SHP77 treated with DMSO at 0.1 percent for 48 hours (cell line): ENCODE measurements around the gene TEK.

Source experiments
- DNase-seq: peaks from one replicate; lab custom pipeline; 2025; lab: John Stamatoyannopoulos, UW

Gene TEK

DNA sequence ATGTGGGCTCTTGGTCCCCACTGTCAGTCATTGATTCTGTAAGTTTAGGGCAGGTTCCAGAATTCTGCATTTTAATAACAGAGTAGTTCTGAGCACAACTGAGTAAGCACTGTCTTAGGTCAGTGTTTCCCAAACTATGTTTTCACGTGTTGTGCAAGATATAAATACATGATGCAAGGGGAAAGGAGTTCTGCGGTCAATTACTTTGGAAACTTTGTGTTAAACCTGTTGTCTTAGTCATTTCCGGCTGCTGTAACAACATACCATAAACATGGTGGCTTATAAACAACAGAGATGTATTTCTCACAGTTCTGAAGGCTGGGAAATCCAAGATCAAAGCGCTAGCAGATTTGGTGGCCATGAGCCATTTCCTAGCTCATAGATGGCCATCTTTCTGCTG is 118.2 kb downstream of the TEK start:
- DNase-seq = no peak

DNA sequence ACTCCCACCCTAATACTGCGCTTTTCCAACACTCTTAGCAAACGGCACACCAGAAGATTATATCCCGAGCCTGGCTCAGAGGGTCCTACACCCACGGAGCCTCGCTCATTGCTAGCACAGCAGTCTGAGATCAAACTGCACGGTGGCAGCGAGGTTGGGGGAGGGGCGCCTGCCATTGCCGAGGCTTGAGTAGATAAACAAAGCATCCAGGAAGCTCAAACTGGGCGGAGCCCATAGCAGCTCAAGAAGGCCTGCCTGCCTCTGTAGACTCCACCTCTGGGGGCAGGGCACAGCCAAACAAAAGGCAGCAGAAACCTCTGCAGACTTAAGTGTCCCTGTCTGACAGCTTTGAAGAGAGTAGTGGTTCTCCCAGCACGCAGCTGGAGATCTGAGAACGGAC is 130.6 kb downstream of the TEK start:
- peak; percentile 58 for DNase-seq

DNA sequence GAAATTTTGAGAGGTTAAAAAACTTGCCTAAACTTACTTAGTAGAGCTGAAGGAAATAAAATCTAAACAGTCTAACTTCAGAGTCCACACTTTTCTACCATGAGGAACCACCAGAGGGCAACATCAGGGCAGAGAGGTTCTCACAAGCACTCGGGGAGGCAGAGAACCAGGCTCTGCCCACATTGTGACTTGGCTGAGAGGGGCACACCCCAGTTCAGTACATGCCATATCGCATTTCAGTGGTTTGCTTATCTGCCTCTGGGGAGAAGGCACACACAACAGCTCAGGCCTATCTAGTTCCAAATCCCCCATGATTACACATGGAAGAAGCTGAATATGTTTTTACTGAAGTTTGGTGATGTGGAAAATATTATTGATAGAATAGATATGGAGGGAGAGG is 138.7 kb downstream of the TEK start:
- no peak for DNase-seq

DNA sequence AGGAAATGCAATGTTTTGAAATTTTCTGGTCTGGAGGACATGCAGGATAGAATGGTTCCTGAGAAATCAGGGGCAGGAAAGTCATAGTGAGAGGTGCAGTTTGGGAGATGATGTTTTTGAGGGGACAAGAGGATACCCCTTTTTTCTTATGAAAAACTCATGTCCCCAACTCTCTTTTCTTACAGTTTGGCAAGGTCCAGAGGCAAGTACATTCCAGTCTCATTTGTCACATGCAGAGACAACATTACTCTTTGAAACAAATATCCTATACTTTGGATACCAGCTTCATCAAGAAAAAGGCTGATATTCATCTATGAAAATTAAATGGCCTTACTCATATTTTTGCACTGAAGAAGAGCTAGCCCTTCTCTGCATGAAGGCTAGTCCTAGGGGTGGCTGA is 139.7 kb downstream of the TEK start:
- no peak for DNase-seq

DNA sequence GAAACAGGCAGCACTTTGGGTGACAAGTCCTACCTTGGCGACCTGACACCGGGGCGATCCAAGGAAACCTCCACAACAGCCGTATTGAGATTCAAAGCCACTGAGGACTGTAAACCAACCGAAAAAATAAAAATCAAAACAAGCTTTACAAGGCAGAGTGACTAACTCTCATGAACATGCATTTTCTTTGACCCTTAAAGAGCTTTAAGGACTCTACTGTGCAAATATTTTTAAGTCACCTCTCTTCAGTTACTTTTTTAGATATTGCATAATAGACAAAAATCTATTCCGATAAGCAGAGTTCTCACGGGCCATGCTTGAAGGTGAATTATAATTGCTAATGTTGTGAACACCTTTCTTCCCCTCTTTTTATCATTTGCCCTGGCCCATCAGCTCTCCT is 149.6 kb downstream of the TEK start:
- DNase-seq = no peak

DNA sequence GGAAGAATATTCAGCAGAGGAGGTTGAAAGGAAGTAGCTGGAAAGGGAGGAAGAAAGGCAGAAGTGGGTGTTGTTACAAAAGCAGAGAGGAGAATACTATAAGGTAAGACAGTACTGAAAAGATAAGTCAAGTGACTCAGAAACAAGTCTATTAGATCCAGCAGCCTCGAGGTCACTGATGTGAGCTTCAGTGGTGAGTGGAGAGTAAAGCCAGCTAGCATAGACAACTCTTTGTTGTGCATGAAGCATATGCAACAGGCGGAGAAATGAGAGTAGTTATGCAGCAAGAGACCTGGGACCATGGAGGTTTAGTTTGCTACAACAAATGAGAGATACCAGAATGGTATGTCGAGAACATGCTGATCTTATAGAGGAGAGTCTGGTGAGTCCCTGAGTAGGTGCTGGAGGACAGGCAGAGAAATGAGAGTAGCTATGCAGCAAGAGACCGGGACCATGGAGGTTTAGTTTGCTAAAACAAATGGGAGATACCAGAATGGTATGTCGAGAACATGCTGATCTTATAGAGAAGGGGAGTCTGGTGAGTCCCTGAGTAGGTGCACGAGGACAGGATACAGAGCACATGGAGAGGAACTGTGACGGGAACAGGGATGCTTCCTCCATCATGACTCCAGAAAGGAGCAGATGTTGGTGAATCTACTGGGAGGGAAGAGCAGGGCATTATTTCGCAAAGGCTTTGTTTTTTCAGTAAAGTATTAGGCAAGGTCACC is 151.9 kb downstream of the TEK start:
- DNase-seq = no peak

DNA sequence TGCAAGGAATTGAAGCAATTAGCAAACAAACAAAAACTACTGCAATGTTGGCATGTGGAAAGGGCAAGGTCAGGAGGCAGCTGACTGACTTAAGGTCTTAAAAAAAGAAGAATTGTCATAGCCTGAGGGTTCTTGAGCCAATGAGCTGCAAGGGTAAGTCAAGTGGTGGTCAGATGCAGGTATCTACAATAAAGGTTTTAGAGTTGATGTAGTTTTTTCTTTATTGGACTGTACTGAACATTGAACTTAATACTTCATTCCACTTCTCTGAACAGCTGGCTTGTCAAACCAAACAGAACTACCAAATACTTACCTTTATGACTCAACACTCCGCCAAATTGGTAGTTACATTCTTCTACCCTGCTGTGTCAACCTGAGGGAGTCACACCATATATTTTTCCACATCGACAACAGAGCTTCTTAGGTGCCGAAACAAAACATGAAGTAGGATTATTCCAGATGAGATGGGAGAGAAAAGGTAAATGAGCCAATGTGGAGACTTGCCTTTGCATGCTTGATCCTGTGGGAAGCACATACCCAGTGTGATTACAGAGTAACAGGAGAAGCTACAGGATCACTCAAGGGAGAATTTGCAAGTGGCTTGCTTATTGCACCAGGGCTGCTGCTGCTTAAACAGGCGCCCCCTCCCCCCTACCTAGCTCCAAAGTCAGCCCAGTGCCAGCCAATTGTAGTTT is 152.6 kb downstream of the TEK start:
- no peak for DNase-seq

DNA sequence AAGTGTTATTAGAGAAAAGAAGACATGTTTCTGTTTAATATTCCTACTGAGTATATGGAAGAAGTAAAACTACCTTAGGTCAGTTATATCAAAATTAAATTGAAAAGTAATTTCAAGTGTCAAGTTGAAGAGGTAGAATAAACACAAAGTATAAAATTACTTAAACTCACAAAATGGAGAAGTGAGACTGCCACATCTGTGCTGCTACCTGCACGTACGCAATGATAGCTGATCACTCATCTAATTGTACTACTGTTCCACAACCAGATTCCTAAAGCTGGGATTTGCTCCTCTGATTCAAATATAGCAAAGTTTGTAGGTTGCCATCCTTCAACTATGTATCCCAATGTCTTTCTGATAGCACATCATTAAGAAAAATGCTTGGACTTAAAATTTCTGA is 163.1 kb downstream of the TEK start:
- no peak for DNase-seq

DNA sequence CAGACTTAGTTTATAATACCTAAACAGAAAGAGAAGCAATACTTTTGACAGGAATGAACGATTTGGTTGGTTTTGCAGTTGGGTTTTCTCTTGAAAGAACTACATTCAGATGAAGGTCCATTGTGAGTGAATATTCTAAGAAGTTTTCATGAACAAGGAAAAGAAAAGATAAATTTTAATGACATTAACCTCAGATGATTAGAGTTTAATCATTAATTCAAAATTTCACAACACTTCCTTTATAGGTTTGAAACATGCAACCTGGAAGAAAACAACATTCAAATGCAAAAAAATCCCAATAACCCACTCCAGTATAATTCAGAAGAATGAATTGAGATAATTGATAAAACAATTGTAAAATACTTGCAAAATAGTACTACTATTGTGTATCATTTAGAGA is 164.2 kb downstream of the TEK start:
- no peak for DNase-seq

DNA sequence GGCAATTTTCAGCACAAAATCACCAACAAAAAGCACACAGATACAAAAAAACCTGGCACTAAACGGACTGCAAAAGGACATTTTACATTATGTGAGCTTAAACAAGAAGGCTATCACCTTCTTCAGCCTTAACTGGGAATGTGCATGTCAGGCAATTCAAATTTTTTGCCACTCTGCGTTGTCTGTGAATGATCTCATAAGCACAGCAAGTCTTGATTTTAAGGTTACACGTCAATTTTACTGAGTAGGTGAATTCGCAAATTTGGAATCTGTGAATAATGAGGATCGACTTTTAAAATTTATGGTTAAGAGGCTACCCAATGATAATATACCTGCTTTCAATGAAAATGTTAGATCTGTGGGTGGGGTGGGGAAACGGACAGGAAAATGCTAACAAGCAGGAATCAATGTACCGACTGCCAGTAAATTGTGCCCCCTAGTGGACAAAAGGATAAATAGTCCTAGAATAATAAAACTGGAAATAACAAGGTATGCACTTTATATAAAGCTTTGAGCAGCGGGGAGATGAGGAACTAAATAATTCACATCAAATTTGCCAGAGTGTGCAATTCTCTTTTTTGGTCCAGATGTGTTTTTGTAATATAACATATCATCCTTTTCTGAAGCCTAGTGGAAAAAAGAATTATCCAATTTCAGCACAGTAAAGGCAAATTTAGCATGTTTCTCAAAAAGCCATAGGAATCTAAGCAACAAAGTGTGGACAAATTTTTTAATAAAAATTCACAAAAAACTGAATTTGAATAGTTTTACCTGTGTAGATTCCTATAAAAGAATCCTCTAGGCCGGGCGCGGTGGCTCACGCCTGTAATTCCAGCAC is 167.4 kb downstream of the TEK start:
- peak; percentile 64 for DNase-seq

DNA sequence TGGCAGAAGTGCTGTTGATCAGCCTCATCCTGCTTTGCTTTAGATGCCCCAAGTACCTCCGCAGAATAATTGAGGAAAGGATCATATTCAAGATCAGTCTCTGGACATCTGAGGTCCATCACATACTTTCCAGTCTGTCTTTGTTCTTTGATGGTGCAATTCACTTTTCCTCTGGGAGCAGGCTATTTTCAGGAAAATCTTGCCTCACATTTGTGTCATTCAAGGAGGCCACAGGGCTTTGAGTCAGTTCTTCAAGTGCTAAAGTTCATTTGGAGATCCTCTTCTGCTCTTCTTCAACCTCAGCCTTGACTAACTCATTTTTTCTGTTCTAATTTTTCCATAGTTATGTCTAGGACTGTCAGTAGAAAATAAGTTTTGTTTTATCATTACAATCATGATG is 169.3 kb downstream of the TEK start:
- DNase-seq = no peak

DNA sequence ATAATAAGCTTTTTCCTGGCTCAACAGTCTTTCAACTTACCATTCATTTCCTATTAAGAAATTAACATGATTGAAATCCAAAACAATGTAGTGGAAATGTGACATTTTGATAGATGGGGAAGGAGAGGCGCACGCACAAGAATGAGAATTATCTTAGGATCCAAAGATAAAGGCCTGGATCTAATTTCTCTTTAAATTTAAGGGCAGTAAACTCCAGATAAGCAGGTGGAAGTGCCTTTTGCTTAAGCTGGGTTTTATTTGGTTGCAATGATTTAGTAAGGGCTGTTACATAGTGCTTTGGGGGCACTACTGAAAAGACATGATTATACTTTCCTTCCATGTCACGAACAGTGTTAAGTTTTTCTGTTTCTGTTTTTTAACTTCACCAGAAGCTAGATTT is 170.6 kb downstream of the TEK start:
- DNase-seq = no peak
